Measurements from ENCODE around the gene LIN7A.

The LIN7A gene

DNA sequence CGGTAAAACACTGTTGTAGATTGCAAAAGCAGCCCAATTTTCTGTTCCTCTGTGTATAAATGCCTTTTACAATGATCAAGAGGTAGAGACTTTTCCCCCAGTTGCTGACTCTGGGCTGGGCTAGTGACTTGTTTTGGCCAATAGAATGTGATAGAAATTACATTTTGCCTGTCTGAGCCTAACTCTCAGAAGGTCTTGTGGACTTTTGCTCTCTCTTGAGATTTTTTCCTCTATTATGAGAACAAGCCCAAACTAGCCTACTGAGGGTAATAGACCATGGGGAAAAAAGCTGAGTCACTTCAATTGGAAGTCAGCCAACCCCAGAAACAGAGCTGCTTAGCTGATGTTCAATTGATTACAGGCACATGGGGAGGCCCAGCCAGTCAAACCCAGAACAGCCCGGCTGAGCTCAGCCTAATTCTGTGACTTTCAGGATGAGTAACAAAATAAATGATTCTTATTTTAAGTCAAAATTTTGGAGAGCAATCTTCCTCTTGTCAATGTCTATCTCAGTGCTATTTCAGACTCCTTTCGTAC lies 159.7 kb downstream of the LIN7A start:
- intact Hi-C loops (cut with DNase I), result no loop called here
- DNase-seq, result peak in 38 of 42 donors; percentile 7 to 82 (median 44)

DNA sequence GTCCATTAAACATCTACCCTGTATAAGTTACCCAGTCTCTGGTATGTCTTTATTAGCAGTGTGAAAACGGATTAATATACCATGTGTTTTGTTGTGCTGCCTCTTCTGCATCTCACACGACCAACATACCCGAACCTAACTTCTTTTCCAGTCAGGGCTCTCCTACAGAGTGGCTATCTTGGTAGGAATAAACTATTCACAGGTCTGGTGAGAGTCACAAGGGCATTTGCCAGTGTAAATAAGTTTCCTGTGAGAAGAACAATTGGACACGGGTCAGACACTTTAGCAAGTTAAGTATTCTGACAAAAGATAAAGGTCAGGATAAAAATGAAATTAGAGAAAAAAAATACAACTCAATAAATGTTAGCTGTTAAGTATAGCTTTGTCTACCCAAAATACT lies 160.1 kb downstream of the LIN7A start:
- no peak for DNase-seq
- intact Hi-C loops (cut with DNase I), result no loop called here

DNA sequence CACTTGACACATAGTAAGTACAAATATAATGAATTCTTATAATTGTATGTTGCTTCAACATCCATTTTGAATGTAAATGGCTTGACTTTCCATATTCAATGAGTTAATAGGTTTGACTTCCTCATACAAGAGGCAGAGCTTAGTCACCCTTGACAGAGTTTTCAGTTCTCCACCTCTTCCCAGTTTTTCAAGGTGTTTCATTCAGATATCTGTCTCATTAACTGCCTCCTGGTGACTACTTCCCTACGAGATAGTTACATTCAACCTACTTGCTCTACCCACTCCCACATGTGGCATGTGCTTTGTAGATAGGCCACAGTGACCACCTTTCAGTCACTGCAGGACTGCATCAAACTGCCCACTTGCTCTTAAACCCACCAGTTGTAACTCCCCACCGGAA lies 161.0 kb downstream of the LIN7A start:
- no peak for DNase-seq
- intact Hi-C loops (cut with DNase I), result no loop called here

GRCh38 chr12:80770958-80771357 lies 166.8 kb downstream of the LIN7A start:
- DNase-seq, result no peak
- intact Hi-C loops (cut with DNase I), result no loop called here

DNA sequence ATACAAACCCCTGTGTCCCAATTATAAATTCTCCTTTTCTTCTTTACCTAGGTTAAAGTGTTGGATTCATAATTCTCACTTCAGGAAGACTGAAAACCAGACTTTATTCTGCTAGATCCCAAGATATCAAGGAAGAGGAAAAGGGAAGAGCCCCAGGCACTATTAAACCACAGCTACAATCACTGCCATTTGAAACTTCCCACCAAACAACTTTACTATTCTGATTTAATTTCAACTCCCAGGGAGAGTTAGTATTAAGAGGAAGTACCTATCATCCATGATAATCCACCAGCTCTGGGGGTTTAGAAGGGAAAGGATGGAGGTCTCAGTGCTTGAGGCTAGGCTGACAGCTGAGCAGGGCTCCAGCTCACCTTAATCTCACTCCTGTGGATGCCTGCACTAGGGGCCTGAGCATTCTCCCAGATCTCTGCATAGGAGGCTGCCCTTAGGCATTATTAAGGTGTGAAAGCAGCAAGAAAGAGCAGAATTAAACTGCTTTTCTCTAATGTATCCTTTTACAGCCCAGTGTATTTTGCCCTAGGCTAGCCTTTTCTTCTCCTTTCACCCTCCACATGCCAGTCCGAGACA lies 168.1 kb downstream of the LIN7A start:
- intact Hi-C loops (cut with DNase I), result no loop called here
- no peak for DNase-seq

DNA sequence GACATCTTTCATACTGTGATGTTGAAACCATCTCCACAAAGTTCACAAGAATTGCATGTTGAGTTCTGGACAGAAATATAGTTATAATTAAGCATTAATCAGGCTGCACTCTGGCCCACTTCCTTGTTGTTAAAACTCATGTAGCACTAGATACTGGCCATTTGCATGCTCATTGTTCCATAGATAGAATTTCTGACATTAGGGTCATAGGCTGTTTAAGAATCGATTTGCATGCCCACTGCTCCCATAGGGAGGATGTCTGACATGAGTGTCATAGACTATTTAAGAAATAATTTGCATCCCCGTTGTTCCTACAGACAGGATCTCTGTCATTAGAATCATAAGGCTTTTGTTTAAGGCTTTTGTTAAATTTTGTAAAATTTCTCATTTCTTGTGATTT lies 170.8 kb downstream of the LIN7A start:
- no peak for DNase-seq
- intact Hi-C loops (cut with DNase I), result no loop called here

DNA sequence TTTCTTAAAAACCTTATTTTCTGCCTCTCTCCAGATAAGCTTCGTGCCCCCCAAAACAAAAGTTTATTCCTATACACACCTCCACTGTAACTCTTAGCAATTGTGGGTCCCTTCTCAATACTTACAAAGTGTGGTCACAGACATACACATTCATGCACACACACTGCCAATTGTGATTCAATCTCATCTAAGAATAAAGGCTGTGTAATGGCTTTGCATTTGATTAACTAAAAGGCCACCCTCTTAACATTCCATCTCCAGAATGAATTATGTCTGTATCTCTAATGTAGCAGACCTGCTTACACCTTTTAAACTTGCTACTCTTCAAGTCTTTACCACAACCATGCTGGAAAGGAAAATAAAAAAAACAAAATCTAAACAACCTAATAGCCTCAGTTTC lies 171.5 kb downstream of the LIN7A start:
- DNase-seq, result no peak
- intact Hi-C loops (cut with DNase I), result no loop called here

GRCh38 chr12:80763874-80764273 lies 173.9 kb downstream of the LIN7A start:
- intact Hi-C loops (cut with DNase I), result no loop called here
- peak in 13 of 42 donors; percentile 5 to 51 (median 12) for DNase-seq

DNA sequence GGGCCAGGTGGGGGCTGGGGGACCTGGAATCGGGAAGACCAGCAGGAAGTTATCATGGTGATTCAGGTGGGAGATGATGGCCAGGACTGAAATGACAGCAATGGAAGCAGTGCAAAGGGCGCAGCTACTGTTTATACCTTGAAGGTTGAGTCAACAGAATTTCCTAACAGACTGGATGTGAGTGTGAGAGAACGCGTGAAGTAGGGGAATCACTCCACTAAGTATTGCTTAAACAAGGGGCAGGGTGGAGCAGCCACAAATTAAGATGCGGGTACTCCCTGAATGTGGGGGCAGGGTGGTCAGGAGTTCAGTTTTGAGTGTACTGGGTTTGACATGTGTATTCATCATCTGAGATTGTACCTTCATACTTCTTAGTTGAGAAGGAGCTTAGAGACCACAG lies 175.9 kb downstream of the LIN7A start:
- DNase-seq, result no peak
- intact Hi-C loops (cut with DNase I), result no loop called here

- intact Hi-C loops (cut with DNase I), result no loop called here
- DNase-seq, result no peak
These were observed 180.9 kb downstream of the LIN7A start for GRCh38 chr12:80756875-80757274.

GRCh38 chr12:80754274-80754673 lies 183.5 kb downstream of the LIN7A start:
- DNase-seq, result no peak
- intact Hi-C loops (cut with DNase I), result no loop called here

DNA sequence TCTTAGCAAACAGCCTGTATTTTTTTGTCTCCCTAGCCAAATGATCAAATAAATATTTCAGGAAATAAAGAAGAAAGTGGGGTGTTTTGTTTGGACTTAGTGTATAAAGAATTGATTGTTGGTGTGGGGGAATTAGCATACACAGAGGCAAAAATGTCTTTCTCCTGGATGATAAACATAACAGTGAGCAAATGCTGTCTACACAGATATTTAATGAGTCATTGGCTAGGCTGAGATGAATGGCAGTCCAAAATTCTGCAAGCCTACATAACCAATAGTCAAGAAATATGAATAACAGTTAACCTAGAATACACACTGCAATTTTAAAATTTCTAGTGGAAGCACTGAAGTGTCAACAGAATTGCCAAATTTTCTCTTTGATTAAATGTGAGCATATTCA lies 185.3 kb downstream of the LIN7A start:
- DNase-seq, result no peak
- intact Hi-C loops (cut with DNase I), result no loop called here

- intact Hi-C loops (cut with DNase I), result no loop called here
- DNase-seq, result no peak
These were observed 188.3 kb downstream of the LIN7A start for GRCh38 chr12:80749456-80749855.

DNA sequence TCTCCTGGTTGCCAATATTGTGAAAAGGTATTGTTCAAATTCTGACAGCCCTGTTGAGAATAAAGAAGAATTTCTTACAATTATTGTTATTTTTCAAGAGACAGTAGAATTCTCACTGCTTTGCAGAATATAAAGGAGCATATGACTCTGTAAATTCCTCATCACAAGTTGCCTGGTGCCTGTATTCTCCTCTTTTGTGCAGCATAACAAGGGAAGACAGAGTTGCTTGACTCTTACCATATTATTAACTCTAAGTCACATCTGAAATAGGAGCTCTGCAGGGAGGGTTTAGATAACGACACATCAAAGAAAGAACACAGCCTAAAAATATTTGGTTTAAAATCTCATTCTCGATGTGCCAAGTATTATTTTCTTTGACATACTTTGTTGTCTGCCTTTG lies 189.9 kb downstream of the LIN7A start:
- DNase-seq, result no peak
- intact Hi-C loops (cut with DNase I), result no loop called here

DNA sequence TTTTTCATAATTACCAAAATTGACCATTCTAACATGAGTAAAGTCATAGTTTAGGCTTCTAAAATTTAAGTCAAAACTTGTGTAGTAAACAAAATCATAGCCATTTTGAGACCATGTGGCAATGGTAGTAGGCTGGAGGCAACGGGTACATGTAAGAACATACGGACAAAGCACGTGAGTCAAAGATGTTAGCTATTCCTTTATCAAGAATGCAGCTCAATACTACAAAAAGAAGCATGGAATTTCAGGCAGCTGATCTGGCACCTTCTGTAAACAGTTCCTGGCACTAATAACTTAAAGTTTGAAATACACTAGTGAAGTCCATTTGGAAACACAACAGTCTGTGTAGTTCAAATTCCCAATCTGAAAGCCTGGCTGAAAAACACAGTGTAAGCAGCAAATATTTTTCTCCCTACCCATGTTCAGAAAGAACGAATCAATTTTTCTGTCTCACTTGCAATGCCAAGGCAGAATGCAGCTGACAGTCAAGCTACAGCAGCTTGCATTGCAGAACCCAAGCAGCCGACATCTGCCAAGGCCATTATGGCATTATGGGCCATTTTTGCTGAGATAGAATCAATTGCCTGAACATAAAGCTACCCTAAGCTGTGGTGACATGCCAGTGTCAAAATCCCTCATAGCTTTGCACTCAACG lies 191.8 kb downstream of the LIN7A start:
- intact Hi-C loops (cut with DNase I), result no loop called here
- DNase-seq, result no peak
